ENCODE measurements around the gene ZC3H14.
A peak's percentile ranks its signal among the peaks of the same experiment; 100 is the strongest.

The ZC3H14 gene

GRCh38 chr14:88552876-88553275, 10.0 kb upstream of the ZC3H14 start:
- no peak for FAIRE-seq

- FAIRE-seq = no peak
These were observed 8.9 kb upstream of the ZC3H14 start for GRCh38 chr14:88553886-88554456.

GRCh38 chr14:88554457-88555286, 8.2 kb upstream of the ZC3H14 start, which contains the start of gene PTPN21:
TSS of gene PTPN21 (minus strand) at chr14:88555007. CDS start at chr14:88550417, 4,590 bp downstream.
- FAIRE-seq = no peak

GRCh38 chr14:88556581-88556980, 6.3 kb upstream of the ZC3H14 start:
- FAIRE-seq = no peak

- no peak for FAIRE-seq
These were observed 3.0 kb upstream of the ZC3H14 start for GRCh38 chr14:88559852-88560251.

GRCh38 chr14:88562532-88562830, 356 bp upstream of the ZC3H14 start:
- no peak for FAIRE-seq

- FAIRE-seq = no peak
These were observed 1.0 kb downstream of the ZC3H14 start for GRCh38 chr14:88563845-88564244.

- no peak for FAIRE-seq
These were observed 2.6 kb downstream of the ZC3H14 start for GRCh38 chr14:88565427-88565826.

- no peak for FAIRE-seq
These were observed 5.4 kb downstream of the ZC3H14 start for GRCh38 chr14:88568196-88568595.

- no peak for FAIRE-seq
These were observed 9.3 kb downstream of the ZC3H14 start for GRCh38 chr14:88572117-88572516.

- FAIRE-seq = no peak
These were observed 13.4 kb downstream of the ZC3H14 start for GRCh38 chr14:88576222-88576621.

GRCh38 chr14:88584451-88584850, 21.6 kb downstream of the ZC3H14 start:
- FAIRE-seq = no peak

GRCh38 chr14:88588081-88588480, 25.2 kb downstream of the ZC3H14 start:
- FAIRE-seq = no peak

GRCh38 chr14:88590173-88590572, 27.3 kb downstream of the ZC3H14 start:
- no peak for FAIRE-seq

- FAIRE-seq = no peak
These were observed 29.2 kb downstream of the ZC3H14 start for GRCh38 chr14:88592031-88592430.

GRCh38 chr14:88597038-88597437, 34.2 kb downstream of the ZC3H14 start:
- no peak for FAIRE-seq

GRCh38 chr14:88597601-88598000, 34.8 kb downstream of the ZC3H14 start:
- FAIRE-seq = no peak

GRCh38 chr14:88598097-88598675, 35.3 kb downstream of the ZC3H14 start:
- FAIRE-seq = no peak

GRCh38 chr14:88599326-88599725, 36.5 kb downstream of the ZC3H14 start:
- FAIRE-seq = peak; percentile 84

GRCh38 chr14:88599761-88600439, 37.1 kb downstream of the ZC3H14 start:
- no peak for FAIRE-seq

- FAIRE-seq = no peak
These were observed 41.4 kb downstream of the ZC3H14 start for GRCh38 chr14:88604212-88604611.

- FAIRE-seq = no peak
These were observed 42.8 kb downstream of the ZC3H14 start for GRCh38 chr14:88605594-88605993.

GRCh38 chr14:88607829-88608228, 45.0 kb downstream of the ZC3H14 start:
- no peak for FAIRE-seq

- FAIRE-seq = no peak
These were observed 49.0 kb downstream of the ZC3H14 start for GRCh38 chr14:88611878-88612277.
